ENCODE results near the gene PCDHB9. TPM values are rescaled to one million over a fixed set of nuclear protein-coding genes. Genes with fewer than 3 reads are reported as not detected.
"Not testable (repeated sequence)": the region's sequence is repeated elsewhere in the genome, so short reads cannot be mapped to it uniquely, and the experiment has no call there.

The PCDHB9 gene
- 0.13 and 0.25 TPM in 2 replicates for total RNA-seq

DNA sequence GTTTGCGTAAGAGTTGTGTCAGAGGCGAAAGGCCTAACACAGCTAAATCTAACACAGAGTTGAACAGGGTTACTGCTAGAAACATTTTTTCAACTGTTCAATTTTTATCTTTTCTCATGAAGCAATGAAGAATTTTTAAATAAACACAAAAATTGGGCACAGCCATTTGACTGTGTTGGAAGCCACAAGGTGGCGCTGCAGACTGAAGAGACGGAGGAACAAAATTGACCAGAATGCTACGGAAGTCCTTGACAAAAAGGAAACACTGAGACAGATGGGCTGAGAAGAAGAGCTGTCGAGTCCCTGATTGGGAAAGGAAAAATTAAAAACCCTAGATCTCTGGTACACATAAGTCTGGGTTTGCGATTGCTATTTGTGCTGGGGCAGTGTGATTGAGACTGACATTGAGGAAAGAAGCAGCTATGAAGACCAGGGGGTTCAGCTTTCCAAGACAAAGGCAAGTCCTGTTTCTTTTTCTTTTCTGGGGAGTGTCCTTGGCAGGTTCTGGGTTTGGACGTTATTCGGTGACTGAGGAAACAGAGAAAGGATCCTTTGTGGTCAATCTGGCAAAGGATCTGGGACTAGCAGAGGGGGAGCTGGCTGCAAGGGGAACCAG is at the start of gene PCDHB9:
TSS of gene PCDHB9 (plus strand) at position 265 of the 616 bp plus-strand sequence. CDS start at position 423, 158 bp downstream.
- peak in 1 of 2 donors; percentile 7 for DNase-seq (ENCODE audit: low read depth in 2 of 2)

DNA sequence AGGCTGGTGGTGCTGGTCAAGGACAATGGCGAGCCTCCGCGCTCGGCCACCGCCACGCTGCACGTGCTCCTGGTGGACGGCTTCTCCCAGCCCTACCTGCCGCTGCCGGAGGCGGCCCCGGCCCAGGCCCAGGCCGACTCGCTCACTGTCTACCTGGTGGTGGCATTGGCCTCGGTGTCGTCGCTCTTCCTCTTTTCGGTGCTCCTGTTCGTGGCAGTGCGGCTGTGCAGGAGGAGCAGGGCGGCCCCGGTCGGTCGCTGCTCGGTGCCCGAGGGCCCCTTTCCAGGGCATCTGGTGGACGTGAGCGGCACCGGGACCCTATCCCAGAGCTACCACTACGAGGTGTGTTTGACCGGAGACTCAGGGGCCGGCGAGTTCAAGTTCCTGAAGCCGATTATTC is 49.6 kb upstream of the PCDHB9 start:
- DNase-seq (ENCODE audit: low read depth in 2 of 2): not testable (repeated sequence)

DNA sequence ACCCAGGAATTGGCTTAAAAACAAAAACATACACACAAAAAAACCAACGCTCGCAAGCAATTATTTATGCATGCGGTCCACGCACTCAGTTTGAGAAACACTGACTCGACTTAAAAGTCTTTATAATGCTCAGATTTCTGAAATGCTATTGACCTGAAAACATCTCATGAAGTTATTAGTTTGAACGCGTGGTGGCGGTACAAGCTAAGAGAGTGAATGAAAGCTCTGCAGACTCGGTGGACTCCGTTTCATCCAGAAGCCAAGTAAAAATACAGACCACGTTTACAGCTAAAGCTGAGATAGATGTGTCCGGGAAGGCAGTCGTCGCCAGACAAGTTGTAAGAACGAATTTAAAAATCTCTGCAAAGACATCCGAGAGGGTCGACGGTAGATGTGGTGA is 37.1 kb upstream of the PCDHB9 start, which contains the start of gene PCDHB6:
TSS of gene PCDHB6 (plus strand) at position 246 of the 400 bp plus-strand sequence. CDS start 201 bp downstream, outside the sequence.
- DNase-seq (ENCODE audit: low read depth in 2 of 2): peak; percentile 6 to 35

DNA sequence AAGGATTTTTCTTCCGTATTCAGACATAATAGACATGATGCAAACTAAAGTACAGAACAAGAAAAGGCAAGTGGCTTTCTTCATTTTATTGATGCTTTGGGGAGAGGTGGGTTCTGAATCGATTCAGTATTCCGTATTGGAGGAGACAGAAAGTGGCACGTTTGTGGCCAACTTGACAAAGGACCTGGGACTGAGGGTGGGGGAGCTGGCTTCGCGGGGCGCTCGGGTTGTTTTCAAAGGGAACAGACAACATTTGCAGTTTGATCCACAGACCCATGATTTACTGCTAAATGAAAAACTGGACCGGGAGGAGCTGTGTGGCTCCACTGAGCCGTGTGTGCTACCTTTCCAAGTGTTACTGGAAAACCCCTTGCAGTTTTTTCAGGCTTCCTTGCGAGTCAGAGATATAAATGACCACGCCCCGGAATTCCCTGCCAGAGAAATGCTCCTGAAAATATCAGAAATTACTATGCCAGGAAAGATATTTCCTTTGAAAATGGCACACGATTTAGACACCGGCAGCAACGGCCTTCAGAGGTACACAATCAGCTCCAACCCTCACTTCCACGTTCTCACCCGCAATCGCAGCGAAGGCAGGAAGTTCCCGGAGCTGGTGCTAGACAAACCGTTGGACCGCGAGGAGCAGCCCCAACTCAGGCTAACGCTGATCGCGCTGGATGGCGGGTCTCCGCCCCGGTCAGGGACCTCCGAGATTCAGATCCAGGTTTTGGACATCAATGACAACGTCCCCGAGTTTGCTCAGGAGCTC is 36.6 kb upstream of the PCDHB9 start:
- DNase-seq (ENCODE audit: low read depth in 2 of 2): no peak

DNA sequence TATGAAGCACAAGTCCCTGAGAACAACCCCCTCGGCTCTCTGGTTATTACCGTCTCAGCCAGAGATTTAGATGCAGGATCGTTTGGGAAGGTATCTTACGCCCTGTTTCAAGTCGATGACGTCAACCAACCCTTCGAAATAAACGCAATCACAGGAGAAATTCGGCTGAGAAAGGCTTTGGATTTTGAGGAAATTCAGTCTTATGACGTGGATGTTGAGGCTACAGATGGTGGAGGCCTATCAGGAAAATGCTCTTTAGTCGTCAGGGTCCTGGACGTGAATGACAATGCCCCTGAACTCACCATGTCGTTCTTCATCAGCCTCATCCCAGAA is 36.0 kb upstream of the PCDHB9 start:
- DNase-seq (ENCODE audit: low read depth in 2 of 2): no peak

DNA sequence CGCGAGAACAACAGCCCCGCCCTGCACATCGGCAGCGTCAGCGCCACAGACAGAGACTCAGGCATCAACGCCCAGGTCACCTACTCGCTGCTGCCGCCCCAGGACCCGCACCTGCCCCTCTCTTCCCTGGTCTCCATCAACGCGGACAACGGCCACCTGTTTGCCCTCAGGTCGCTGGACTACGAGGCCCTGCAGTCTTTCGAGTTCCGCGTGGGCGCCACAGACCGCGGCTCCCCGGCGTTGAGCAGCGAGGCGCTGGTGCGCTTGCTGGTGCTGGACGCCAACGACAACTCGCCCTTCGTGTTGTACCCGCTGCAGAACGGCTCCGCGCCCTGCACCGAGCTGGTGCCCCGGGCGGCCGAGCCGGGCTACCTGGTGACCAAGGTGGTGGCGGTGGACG is 35.3 kb upstream of the PCDHB9 start:
- not testable (repeated sequence) for DNase-seq (ENCODE audit: low read depth in 2 of 2)

DNA sequence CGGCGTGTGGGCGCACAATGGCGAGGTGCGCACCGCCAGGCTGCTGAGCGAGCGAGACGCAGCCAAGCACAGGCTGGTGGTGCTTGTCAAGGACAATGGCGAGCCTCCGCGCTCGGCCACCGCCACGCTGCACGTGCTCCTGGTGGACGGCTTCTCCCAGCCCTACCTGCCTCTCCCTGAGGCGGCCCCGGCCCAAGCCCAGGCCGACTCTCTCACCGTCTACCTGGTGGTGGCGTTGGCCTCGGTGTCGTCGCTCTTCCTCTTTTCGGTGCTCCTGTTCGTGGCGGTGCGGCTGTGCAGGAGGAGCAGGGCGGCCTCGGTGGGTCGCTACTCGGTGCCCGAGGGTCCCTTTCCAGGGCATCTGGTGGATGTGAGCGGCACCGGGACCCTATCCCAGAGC is 34.9 kb upstream of the PCDHB9 start:
- DNase-seq (ENCODE audit: low read depth in 2 of 2): not testable (repeated sequence)

DNA sequence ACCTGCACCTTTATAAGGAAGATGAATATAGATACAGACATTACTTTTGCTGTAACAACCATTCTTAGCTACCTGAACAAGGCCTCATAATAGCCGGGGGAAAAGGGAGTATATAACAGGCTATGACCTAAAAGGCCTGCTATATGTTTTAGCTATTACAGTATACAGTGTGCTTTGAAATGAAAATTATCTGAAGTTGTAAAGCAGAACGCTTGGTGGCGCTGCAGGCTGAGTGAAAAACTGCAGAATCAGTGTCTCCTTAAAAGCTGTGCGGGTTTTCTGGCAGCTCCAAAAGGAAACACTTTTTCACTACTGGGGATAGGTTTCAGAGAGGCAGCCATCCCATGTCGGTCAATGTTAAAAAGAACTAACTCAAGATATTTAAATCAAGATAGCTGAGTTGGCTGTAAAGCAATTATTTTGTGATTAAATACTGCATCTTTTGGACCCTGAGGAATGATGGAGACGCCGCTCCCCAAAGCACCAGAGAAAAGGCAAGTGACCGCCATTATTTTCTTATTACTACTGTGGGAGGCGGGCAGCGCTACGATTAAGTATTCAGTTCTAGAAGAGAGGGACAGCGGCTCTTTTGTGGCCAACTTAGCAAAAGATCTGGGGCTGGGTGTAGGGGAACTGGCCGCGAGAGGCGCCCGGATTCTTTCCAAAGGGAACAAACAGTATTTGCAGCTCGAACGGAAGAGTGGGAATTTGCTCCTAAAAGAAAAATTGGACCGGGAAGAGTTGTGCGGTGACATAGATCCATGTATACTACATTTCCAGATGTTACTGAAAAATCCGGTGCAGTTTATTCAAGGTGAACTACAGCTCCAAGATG is 31.2 kb upstream of the PCDHB9 start:
- no peak for DNase-seq (ENCODE audit: low read depth in 2 of 2)

DNA sequence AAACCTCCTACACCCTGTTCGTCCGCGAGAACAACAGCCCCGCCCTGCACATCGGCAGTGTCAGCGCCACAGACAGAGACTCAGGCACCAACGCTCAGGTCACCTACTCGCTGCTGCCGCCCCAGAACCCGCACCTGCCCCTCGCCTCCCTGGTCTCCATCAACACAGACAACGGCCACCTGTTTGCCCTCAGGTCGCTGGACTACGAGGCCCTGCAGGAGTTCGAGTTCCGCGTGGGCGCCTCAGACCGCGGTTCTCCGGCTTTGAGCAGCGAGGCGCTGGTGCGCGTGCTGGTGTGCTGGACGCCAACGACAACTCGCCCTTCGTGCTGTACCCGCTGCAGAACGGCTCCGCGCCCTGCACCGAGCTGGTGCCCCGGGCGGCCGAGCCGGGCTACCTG is 29.6 kb upstream of the PCDHB9 start:
- DNase-seq (ENCODE audit: low read depth in 2 of 2): not testable (repeated sequence)

DNA sequence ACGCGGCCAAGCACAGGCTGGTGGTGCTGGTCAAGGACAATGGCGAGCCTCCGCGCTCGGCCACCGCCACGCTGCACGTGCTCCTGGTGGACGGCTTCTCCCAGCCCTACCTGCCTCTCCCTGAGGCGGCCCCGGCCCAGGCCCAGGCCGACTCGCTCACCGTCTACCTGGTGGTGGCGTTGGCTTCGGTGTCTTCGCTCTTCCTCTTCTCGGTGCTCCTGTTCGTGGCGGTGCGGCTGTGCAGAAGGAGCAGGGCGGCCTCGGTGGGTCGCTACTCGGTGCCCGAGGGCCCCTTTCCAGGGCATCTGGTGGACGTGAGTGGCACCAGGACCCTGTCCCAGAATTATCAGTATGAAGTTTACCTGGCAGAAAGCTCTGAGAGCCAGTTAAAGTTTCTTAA is 29.1 kb upstream of the PCDHB9 start:
- not testable (repeated sequence) for DNase-seq (ENCODE audit: low read depth in 2 of 2)

DNA sequence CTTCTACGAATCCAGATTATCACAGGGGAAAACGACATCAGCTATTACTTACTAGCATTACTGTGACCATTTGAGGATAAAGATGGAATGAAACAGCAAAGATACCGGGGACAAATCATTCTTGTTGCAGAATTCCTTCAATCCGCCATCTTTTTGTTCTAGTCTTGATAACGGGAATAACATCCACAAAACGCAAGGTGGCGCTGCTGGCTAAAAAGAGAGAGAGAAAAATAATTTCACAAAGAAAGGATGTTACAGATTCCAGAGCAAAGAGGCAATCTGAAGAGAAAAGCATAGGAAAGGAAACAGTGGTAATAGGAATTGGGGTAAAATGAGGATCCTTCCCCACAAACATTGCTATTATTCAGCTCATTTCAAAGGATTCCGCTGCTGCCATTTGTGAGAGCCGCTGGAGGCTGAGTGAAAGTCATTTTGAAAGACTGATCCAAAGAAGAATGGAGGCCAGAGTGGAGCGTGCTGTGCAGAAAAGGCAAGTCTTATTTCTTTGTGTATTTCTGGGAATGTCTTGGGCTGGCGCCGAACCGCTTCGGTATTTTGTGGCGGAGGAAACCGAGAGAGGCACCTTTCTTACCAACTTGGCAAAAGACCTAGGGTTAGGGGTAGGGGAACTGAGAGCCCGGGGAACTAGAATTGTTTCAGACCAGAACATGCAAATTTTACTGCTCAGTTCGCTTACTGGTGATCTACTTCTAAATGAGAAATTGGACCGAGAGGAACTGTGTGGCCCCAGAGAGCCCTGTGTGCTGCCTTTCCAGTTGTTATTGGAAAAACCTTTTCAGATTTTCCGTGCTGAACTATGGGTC is 14.4 kb upstream of the PCDHB9 start, which contains the start of gene PCDHB7:
TSS of gene PCDHB7 (plus strand) at position 264 of the 824 bp plus-strand sequence. CDS start at position 456, 192 bp downstream.
- DNase-seq (ENCODE audit: low read depth in 2 of 2): peak in 1 of 2 donors; percentile 35

DNA sequence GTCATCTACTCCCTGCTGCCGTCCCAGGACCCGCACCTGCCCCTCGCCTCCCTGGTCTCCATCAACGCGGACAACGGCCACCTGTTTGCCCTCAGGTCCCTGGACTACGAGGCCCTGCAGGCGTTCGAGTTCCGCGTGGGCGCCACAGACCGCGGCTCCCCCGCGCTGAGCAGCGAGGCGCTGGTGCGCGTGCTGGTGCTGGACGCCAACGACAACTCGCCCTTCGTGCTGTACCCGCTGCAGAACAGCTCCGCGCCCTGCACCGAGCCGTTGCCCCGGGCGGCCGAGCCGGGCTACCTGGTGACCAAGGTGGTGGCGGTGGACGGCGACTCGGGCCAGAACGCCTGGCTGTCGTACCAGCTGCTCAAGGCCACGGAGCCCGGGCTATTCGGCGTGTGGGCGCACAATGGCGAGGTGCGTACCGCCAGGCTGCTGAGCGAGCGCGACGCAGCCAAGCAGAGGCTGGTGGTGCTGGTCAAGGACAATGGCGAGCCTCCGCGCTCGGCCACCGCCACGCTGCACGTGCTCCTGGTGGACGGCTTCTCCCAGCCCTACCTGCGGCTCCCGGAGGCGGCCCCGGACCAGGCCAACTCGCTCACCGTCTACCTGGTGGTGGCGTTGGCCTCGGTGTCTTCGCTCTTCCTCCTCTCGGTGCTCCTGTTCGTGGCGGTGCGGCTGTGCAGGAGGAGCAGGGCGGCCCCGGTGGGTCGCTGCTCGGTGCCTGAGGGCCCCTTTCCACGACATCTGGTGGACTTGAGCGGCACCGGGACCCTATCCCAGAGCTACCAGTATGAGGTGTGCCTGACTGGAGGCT is 12.5 kb upstream of the PCDHB9 start:
- not testable (repeated sequence) for DNase-seq (ENCODE audit: low read depth in 2 of 2)

DNA sequence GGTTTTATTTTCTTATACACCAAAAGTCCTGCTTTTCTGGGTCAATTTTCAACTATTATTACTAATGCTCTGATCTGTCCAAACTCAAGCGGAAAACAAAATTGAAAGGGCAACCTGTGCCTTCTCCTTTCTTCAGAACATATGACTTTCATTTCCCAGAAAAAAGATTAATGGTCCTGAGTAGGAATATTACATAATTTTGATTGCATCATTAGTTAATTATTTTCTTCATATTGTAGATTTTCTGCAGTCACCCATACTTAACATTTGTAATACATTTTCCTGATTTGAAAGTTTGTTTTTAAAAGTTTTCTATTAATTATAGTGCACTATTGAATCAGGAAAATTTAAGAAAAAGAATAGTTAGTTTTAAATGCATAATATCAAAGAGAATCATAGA is 11.0 kb upstream of the PCDHB9 start:
- no peak for DNase-seq (ENCODE audit: low read depth in 2 of 2)

DNA sequence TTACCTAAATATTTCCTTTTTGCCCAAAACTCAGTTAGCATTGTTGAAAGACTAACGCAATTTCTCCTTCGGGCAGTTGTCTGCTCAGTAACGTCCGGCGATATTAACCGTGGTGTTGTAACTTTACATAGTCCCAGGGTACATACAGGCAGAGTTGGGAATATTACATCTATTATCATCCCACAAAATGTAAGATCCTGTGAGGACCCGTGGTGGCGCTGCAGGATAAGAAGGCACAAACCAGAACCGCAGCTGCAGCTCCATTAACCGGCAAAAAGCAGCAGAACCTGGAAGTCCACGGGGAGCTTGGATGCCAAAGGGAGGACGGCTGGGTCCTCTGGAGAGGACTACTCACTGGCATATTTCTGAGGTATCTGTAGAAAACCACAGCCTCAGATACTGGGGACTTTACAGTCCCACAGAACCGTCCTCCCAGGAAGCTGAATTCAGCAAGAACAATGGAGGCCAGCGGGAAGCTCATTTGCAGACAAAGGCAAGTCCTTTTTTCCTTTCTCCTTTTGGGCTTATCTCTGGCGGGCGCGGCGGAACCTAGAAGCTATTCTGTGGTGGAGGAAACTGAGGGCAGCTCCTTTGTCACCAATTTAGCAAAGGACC is 9.3 kb upstream of the PCDHB9 start, which contains the start of gene PCDHB8:
TSS of gene PCDHB8 (plus strand) at position 214 of the 615 bp plus-strand sequence. CDS start at position 459, 245 bp downstream.
- DNase-seq (ENCODE audit: low read depth in 2 of 2): not testable (repeated sequence)

DNA sequence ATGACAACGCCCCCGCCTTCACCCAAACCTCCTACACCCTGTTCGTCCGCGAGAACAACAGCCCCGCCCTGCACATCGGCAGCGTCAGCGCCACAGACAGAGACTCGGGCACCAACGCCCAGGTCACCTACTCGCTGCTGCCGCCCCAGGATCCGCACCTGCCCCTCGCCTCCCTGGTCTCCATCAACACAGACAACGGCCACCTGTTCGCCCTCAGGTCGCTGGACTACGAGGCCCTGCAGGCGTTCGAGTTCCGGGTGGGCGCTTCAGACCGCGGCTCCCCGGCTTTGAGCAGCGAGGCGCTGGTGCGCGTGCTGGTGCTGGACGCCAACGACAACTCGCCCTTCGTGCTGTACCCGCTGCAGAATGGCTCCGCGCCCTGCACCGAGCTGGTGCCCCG is 7.6 kb upstream of the PCDHB9 start:
- DNase-seq (ENCODE audit: low read depth in 2 of 2): not testable (repeated sequence)

DNA sequence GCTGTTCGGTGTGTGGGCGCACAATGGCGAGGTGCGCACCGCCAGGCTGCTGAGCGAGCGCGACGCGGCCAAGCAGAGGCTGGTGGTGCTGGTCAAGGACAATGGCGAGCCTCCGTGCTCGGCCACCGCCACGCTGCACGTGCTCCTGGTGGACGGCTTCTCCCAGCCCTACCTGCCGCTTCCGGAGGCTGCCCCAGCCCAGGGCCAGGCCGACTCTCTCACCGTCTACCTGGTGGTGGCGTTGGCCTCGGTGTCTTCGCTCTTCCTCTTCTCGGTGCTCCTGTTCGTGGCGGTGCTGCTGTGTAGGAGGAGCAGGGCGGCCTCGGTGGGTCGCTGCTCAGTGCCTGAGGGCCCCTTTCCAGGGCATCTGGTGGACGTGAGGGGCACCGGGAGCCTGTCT is 7.1 kb upstream of the PCDHB9 start:
- not testable (repeated sequence) for DNase-seq (ENCODE audit: low read depth in 2 of 2)

DNA sequence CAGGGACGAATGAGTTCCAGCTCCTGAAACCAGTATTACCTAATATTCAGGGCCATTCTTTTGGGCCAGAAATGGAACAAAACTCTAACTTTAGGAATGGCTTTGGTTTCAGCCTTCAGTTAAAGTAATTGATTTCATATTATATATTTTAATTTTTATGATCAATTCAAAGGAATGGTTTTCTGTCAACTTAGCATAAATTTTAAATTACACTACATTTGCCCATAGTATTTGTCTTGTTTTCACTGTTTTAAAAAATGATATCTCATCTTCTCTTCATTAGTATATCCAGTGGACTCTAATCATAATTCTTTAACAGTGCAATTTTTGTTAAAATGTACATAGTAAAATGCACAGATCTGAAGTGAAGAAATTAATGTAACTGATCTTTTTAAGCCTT is 6.6 kb upstream of the PCDHB9 start:
- DNase-seq (ENCODE audit: low read depth in 2 of 2): no peak

DNA sequence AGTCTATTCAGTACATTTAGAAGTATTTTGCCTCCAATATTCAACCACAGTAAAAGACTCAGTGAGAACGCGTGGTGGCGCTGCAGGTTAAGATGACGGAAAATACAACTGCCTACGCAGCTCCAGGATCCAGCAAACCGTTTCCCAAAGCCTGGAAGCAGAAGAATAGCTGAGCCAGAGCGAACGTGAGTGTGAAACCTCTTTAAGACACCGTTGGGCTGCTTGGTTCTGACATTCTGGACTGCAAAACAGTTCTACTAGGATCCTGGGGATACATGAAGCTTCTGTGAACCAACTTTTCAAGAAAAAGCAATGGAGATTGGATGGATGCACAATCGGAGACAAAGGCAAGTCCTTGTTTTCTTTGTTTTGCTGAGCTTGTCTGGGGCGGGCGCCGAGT is 4.7 kb upstream of the PCDHB9 start, which contains the start of gene PCDHB16:
TSS of gene PCDHB16 (plus strand) at position 140 of the 400 bp plus-strand sequence. CDS start at position 313, 173 bp downstream.
- DNase-seq (ENCODE audit: low read depth in 2 of 2): peak; percentile 14 to 24

DNA sequence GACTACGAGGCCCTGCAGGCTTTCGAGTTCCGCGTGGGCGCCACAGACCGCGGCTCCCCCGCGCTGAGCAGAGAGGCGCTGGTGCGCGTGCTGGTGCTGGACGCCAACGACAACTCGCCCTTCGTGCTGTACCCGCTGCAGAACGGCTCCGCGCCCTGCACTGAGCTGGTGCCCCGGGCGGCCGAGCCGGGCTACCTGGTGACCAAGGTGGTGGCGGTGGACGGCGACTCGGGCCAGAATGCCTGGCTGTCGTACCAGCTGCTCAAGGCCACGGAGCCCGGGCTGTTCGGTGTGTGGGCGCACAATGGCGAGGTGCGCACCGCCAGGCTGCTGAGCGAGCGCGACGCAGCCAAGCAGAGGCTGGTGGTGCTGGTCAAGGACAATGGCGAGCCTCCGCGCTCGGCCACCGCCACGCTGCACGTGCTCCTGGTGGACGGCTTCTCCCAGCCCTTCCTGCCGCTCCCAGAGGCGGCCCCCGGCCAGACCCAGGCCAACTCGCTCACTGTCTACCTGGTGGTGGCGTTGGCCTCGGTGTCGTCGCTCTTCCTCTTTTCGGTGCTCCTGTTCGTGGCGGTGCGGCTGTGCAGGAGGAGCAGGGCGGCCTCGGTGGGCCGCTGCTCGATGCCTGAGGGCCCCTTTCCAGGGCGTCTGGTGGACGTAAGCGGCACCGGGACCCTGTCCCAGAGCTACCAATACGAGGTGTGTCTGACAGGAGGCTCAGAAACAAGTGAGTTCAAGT is 2.7 kb upstream of the PCDHB9 start:
- DNase-seq (ENCODE audit: low read depth in 2 of 2): not testable (repeated sequence)
